GM12873 (cell line): ENCODE results near the gene SCIMP.

ENCODE experiments used
- TF ChIP-seq, protein P1 (sequence below): IDR thresholded peaks from 2 replicates; pipeline ENCODE4 v1.5.1; 2012; ENCODE audit warnings: low read depth, mild to moderate bottlenecking, moderate library complexity, low read length, control low read depth; ENCODE audit not compliant: insufficient read depth; ENCODE audit errors: missing control alignments

SCIMP gene

DNA sequence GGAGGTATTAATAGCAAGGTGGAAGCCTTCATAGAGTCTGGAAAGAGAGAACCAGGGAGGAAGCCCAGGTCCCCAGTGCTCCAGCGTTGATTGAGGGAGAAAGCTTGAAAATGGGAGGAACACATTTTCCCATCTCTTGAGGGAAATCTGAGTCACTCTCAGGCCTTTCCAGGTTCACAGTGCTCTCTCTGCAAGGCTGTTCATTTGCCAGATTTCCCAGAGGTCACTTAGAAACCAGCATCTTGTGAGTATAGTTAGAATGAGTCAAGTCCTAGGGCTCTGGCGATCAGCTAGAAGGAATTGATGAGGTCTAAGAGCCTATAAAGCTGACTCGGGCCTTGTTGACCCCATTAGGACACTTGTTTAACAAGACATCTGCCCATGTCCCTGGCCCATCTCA lies 25.3 kb downstream of the SCIMP start:
- TF ChIP-seq, protein P1, sequence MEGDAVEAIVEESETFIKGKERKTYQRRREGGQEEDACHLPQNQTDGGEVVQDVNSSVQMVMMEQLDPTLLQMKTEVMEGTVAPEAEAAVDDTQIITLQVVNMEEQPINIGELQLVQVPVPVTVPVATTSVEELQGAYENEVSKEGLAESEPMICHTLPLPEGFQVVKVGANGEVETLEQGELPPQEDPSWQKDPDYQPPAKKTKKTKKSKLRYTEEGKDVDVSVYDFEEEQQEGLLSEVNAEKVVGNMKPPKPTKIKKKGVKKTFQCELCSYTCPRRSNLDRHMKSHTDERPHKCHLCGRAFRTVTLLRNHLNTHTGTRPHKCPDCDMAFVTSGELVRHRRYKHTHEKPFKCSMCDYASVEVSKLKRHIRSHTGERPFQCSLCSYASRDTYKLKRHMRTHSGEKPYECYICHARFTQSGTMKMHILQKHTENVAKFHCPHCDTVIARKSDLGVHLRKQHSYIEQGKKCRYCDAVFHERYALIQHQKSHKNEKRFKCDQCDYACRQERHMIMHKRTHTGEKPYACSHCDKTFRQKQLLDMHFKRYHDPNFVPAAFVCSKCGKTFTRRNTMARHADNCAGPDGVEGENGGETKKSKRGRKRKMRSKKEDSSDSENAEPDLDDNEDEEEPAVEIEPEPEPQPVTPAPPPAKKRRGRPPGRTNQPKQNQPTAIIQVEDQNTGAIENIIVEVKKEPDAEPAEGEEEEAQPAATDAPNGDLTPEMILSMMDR: no peak

DNA sequence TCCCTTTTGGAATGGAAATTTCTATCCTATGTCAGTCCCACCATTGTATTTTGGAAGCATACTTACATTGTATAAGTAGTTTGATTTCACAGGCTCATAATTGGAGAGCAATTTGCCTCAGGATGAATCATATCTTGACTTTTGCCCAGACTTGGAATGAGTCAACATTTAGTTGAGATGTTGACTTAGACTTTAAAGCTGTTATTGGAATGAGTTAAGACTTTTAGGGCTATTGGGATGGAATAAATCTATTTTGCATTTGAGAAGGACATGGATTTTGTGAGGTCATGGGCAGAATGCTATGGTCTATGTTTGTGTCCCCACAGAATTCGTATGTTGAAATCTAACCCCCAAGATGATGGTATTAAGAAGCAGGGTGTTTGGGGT lies 30.8 kb downstream of the SCIMP start:
- TF ChIP-seq, protein P1: no peak

DNA sequence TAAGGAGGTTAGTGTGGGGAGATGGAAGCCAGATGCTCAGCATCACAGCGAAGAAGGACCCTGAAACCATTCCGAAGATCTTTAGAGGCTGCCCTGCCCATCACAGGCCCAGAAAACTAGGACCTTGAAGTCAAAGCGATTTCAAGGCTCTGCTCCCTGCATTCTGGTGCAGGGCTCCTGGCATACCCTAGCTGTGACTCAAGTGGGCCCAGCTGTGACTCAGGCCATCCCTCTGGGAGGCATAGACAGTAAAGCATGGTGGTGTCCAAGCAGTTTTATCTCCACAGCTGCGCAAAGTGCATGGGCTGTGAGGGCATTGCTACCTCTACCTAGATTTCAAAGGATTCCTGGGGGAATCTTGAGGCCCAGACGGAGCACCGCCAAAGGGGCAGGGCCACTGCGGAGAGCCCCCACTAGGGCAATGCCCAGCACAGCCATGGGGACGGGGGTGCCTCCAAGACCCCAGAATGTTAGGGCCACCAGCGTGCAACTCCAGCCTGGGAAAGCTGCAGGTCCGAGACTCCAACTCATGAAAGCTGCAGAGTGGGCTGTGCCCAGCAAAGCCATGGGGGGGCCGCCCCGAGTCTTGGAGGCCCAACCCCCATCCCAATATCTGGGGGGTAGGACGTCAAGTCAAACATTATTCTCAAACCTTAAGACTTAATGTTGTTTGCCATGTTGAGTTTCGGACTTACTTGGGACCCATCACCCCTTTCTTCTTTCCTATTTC lies 31.3 kb downstream of the SCIMP start:
- TF ChIP-seq, protein P1: no peak

DNA sequence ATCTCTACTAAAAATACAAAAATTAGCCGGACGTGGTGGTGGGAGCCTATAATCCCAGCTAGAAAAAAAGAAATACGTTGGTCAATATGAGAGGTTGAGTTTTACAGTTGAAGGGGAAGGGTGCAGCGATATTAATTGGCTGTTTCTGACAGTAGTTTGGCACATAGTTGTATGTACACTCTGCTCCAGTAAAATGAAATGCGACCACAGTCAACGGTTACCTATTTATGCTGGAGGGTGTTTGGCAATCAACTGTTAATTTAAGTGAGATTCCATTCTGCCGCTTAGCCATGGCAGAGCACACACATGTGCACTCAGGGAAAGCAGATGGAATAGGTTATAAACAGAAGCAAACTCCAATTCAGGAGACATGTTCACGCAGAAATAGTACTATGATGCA lies 33.6 kb downstream of the SCIMP start:
- TF ChIP-seq, protein P1: no peak

DNA sequence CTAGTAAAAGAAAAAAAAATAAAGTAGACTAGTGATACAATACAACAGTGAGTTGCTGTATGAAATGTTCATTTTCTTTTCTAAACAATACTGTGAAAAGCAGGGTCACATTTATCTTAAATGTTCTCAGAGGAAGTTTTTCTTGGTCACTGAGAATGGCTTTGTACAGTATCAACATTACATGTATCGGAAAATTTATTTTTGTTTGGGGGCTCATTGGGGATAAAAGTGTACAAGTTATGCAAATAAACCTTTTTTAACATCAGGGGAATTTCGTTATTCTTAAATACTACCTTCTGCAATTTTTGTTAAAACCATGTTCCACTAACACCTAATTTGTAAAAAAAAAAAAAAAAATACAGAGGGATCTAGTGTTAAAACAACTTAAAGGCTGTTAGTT lies 34.3 kb downstream of the SCIMP start:
- TF ChIP-seq, protein P1: no peak

DNA sequence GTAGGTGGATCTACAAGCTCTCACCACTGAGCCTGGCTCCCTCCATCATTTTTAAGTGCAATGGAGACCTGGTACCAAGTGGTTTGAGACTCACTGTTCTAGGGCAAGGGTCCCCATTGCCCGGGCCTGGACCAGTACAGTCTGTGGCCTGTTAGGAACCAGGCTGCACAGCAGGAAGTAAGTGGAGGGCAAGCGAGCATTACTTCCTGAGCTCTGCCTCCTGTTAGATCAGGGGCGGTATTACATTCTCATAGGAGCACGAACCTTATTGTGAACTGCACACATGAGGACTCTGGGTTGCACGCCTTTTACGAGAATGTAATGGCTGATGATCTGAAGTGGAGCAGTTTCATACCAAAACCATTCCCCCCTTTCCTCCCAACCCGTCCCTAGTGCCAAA lies 36.2 kb downstream of the SCIMP start:
- TF ChIP-seq, protein P1: no peak

DNA sequence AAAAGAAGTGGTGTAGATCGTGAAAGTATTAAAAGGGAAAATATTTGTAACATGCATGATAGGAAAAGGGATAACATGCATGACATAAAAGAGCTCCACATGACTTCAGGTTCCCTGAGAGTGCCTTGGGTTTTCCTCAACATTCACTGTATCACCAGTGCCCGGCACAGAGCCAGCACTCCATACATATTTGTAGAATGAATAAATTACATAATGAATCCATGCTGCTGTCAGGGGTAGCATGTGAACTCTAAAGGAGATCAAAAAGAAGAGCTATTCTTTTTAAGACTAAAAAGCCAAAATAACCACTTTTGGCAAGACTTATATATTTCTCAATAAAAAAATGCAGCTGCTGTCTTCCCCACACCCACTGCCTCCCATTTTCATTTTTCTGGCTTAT lies 40.3 kb downstream of the SCIMP start:
- TF ChIP-seq, protein P1: no peak
